ENCODE measurements around the gene AOAH.

AOAH gene

GRCh38 chr7:36686499-36686898, 37.8 kb downstream of the AOAH start:
- no peak overlapping the region for H3K4me3 ChIP-seq (ENCODE audit: control insufficient read depth, low read depth, low read length)
- no peak for TF ChIP-seq CTCF (conservative IDR thresholded peaks at IDR 0.05; ENCODE audit: control insufficient read depth, insufficient read depth, low read depth, low read length)
- DNase-seq (ENCODE audit: low read depth) = peak; percentile 52

GRCh38 chr7:36684954-36685353, 39.3 kb downstream of the AOAH start:
- TF ChIP-seq CTCF (conservative IDR thresholded peaks at IDR 0.05; ENCODE audit: control insufficient read depth, insufficient read depth, low read depth, low read length) = no peak
- no peak overlapping the region for H3K4me3 ChIP-seq (ENCODE audit: control insufficient read depth, low read depth, low read length)
- no peak for DNase-seq (ENCODE audit: low read depth)

- no peak for TF ChIP-seq CTCF (conservative IDR thresholded peaks at IDR 0.05; ENCODE audit: control insufficient read depth, insufficient read depth, low read depth, low read length)
- no peak for DNase-seq (ENCODE audit: low read depth)
- no peak overlapping the region for H3K4me3 ChIP-seq (ENCODE audit: control insufficient read depth, low read depth, low read length)
Observed at GRCh38 chr7:36683695-36684357, 40.5 kb downstream of the AOAH start.

GRCh38 chr7:36683111-36683510, 41.2 kb downstream of the AOAH start:
- H3K4me3 ChIP-seq (ENCODE audit: control insufficient read depth, low read depth, low read length) = no peak overlapping the region
- no peak for DNase-seq (ENCODE audit: low read depth)
- no peak for TF ChIP-seq CTCF (conservative IDR thresholded peaks at IDR 0.05; ENCODE audit: control insufficient read depth, insufficient read depth, low read depth, low read length)

GRCh38 chr7:36682102-36682501, 42.2 kb downstream of the AOAH start:
- no peak for TF ChIP-seq CTCF (conservative IDR thresholded peaks at IDR 0.05; ENCODE audit: control insufficient read depth, insufficient read depth, low read depth, low read length)
- no peak for DNase-seq (ENCODE audit: low read depth)
- no peak overlapping the region for H3K4me3 ChIP-seq (ENCODE audit: control insufficient read depth, low read depth, low read length)

- no peak for TF ChIP-seq CTCF (conservative IDR thresholded peaks at IDR 0.05; ENCODE audit: control insufficient read depth, insufficient read depth, low read depth, low read length)
- H3K4me3 ChIP-seq (ENCODE audit: control insufficient read depth, low read depth, low read length) = no peak overlapping the region
- DNase-seq (ENCODE audit: low read depth) = no peak
Observed at GRCh38 chr7:36677769-36678437, 46.4 kb downstream of the AOAH start.

Data from fibroblast of mammary gland (primary cell).